Measurements from ENCODE around the gene ABTB1.

The ABTB1 gene

GRCh38 chr3:127730171-127730570 is 57.4 kb downstream of the ABTB1 start:
- Histone ChIP-seq H3K27me3 (ENCODE audit: control insufficient read depth, insufficient read depth, low read length) (no peaks in the 10 kb centered on the region), H3K4me1 (ENCODE audit: control insufficient read depth, insufficient read depth, low read length) (peaks cover 4% of the 10 kb centered on the region), H3K9ac (ENCODE audit: low read length) (no peak overlapping the region)

More at GRCh38 chr3:127730171-127730570, 57.4 kb downstream of the ABTB1 start:
- H3K36me3 ChIP-seq (ENCODE audit: control insufficient read depth, insufficient read depth, low read length) = no peaks in the 10 kb centered on the region
- no peak overlapping the region for H3K4me3 ChIP-seq (ENCODE audit: low read length)
- H3K27ac ChIP-seq (ENCODE audit: low read depth, low read length) = no peak overlapping the region
